ENCODE results near the gene CMSS1.

The CMSS1 gene

GRCh38 chr3:100001083-100001482 is 183.4 kb downstream of the CMSS1 start:
- in situ Hi-C loops (cut with MboI; ENCODE audit: low sequenced_read_pairs, unreplicated experiment) = no loop called here
- TF ChIP-seq CTCF (IDR thresholded peaks at IDR 0.05; ENCODE audit: borderline replicate concordance, control extremely low read depth, extremely low read depth, insufficient read depth, missing control alignments) = no peak
- no peak for DNase-seq (ENCODE audit: low spot score)

GRCh38 chr3:100001526-100002270 is 184.0 kb downstream of the CMSS1 start:
- in situ Hi-C loops (cut with MboI; ENCODE audit: low sequenced_read_pairs, unreplicated experiment) = no loop called here
- no peak for DNase-seq (ENCODE audit: low spot score)

GRCh38 chr3:100002599-100003350 is 185.1 kb downstream of the CMSS1 start:
- no peak for DNase-seq (ENCODE audit: low spot score)
- no peak for TF ChIP-seq CTCF (IDR thresholded peaks at IDR 0.05; ENCODE audit: borderline replicate concordance, control extremely low read depth, extremely low read depth, insufficient read depth, missing control alignments)
- in situ Hi-C loops (cut with MboI; ENCODE audit: low sequenced_read_pairs, unreplicated experiment) = no loop called here

More at GRCh38 chr3:100001526-100002270, 184.0 kb downstream of the CMSS1 start:
- TF ChIP-seq CTCF (IDR thresholded peaks at IDR 0.05; ENCODE audit: borderline replicate concordance, control extremely low read depth, extremely low read depth, insufficient read depth, missing control alignments) = no peak

GRCh38 chr3:100003609-100004503 is 186.2 kb downstream of the CMSS1 start:
- TF ChIP-seq CTCF (IDR thresholded peaks at IDR 0.05; ENCODE audit: borderline replicate concordance, control extremely low read depth, extremely low read depth, insufficient read depth, missing control alignments) = no peak
- in situ Hi-C loops (cut with MboI; ENCODE audit: low sequenced_read_pairs, unreplicated experiment) = no loop called here
- DNase-seq (ENCODE audit: low spot score) = no peak

- in situ Hi-C loops (cut with MboI; ENCODE audit: low sequenced_read_pairs, unreplicated experiment) = no loop called here
- TF ChIP-seq CTCF (IDR thresholded peaks at IDR 0.05; ENCODE audit: borderline replicate concordance, control extremely low read depth, extremely low read depth, insufficient read depth, missing control alignments) = no peak
Observed at GRCh38 chr3:100004931-100005330, 187.3 kb downstream of the CMSS1 start.

More at GRCh38 chr3:100004931-100005330, 187.3 kb downstream of the CMSS1 start:
- DNase-seq (ENCODE audit: low spot score) = no peak
